GM18498 (cell line): ENCODE measurements around the gene CHKB.
A peak's percentile ranks its signal among the peaks of the same experiment; 100 is the strongest.

ENCODE experiments used
- ATAC-seq: cut with Tn5 transposase; IDR thresholded peaks from one replicate; pipeline ENCODE4 v1.9.1; 2021; ENCODE audit warnings: mild to moderate bottlenecking, moderate library complexity; ENCODE audit not compliant: unreplicated experiment

Gene CHKB

DNA sequence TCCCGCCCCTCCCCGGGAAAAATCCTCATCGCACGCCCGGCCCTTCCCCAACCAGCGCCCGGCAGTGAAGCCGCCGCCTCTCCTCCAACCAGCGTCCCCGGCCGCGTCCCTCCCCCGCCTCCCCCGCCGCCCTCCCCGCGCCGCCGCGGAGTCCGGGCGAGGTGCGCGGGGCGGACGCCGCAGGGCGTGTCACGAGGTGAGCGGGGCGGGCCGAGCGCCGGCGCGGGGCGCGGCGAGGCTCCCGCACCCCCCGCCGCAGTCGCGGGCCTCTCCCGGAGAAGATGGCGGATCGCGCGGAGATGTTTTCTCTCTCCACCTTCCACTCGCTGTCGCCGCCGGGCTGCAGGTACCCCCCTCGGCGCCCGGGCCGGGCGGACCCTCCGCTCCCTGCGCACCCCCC is 17.9 kb upstream of the CHKB start, which contains the start of gene MAPK8IP2:
Gene MAPK8IP2, plus strand, starts transcription at position 256 of the 400 bp plus-strand sequence. Its CDS starts 26 bp downstream, at position 282.
- no peak for ATAC-seq

DNA sequence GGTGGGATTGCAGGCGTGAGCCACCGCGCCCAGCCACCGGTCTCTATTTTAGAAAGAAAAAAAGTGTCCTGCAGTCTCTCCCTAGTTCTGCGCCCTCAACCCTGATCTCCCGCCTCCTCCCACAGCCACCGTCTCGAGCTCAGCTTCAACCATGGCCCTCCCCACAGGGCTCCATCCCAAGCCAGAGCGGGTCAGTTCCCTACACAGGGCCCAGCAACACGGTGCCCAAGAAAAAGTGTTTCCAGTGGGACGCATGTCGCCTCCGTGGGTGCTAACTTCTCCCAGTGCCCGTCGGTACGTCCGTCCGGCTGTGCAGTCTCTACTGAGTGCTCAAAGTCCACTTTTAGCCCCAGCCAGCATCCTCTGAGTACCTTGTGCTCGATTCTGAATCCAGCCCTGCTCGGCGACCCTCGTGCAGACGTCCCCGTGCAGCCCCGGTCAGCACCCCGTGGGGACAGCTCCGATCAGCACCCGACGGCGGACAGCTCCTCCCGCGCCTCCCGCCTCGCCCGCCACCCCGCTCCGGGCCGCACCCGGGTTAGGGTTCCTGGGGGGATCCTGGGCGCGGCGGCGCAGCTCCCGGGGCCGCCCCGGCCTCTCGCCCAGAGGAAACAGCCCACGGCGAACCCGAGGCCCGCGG is 17.3 kb upstream of the CHKB start:
- no peak for ATAC-seq

DNA sequence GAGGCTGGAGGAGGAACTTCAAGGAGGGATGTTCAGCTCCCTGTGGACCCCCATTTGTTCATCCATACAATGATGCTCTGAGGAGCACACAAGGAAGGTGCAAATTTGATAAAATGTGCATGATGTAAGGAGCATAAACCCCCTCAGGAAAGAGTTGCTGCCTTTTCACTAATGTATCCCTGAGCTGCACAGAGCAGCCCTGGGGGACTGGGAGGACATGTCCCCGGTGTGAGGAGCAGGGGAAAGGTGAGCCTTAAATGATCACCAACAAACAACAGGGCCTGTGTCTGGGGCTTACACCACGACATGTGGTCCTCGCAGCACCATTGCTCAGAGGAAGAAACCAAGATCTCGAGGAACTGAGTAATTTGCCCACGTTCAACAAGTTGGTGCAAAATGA is 14.4 kb upstream of the CHKB start:
- no peak for ATAC-seq

DNA sequence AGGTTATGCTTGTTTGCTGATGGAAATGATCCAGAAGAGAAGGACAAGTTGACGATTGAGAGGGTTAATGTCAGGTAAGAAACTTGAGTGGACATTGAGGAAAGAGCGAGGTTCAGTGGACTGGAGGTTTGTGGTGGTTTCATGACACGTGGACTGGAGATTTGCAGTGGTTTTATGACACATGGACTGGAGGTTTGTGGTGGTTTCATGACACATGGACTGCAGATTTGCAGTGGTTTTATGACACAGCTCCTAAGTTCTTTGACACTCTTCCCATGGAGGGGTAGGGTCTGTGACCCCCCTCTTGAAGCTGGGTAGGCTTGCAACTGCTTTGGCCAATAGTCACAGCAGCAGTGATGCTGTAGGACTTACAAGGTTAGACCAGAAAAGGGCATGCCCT is 12.5 kb upstream of the CHKB start:
- ATAC-seq, result no peak

DNA sequence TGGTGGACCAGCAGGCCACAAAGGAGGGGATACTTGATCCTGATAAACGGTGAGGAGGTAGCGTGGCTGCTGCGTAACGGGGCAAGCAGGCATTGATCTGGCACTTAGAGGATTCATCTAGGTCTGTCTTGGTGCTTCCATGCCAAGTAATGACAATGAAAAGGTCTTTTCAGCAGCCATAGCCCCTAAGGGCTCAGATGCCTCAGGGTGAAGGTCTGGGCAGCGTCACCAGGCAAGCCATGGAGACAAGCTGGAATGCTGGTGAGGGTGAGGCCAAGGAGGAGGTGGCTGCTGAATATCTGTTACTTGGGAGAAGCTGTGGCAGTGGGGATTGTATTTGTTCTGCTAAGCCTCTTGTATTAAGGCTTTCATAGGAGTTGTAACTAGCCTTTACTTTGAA is 4.8 kb upstream of the CHKB start:
- ATAC-seq, result no peak

DNA sequence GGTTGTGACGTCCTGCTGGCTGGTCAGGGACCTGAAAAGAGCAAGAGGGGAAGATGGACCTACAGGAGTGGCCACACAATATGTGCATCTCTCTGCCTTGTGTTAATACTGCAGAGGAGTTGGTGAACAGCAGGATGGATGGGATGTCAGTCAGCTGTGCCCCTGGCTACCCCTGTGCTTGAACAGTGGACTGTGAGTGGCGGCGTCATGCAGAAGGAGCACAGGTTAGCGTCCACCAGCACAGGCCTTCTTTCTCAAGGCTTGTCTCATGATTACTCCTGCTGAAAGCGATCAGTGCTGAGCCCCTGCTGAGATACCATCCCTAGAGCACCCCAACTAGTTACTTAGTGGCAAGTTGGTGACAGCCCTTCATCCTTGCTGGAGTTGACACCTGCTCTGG is 3.8 kb upstream of the CHKB start:
- no peak for ATAC-seq

DNA sequence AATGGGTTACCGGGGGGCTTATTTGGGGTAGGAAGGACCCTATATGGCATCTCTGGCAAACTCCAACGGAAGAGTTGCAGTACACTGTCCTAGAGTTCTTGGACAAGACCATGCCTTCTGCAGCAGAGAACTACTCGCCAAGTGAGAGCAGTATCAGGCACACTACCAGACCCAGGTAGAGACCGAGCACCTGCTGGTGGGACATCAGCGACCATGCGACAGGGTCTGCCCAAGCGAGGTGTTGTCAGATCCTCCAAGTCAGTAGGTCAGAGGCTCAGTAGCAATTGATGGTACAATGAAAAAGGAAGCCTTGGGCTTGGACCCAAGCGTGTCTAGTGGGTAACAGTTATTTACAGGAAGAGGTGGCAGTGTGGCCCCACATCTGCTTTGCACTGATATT is 3.1 kb upstream of the CHKB start:
- no peak for ATAC-seq

DNA sequence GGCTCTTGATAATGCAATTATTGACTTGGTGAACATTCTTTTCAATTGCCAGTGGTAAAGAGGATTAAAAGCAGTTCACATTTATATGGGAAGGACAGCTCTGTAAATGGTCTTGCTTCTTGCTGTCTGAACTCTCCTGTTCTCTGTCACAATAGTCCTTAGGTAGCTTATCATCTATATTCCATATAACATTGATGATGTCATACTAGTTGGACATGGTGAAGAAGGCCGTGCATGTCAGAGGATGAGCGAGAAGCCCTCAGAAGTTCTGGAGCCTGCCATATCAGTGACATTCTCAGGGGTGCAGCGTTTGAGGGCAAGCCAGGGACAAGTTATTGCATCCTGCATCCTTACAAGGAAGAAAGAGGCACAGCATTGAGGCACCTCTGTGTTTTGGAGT is 2.6 kb upstream of the CHKB start:
- ATAC-seq, result no peak

DNA sequence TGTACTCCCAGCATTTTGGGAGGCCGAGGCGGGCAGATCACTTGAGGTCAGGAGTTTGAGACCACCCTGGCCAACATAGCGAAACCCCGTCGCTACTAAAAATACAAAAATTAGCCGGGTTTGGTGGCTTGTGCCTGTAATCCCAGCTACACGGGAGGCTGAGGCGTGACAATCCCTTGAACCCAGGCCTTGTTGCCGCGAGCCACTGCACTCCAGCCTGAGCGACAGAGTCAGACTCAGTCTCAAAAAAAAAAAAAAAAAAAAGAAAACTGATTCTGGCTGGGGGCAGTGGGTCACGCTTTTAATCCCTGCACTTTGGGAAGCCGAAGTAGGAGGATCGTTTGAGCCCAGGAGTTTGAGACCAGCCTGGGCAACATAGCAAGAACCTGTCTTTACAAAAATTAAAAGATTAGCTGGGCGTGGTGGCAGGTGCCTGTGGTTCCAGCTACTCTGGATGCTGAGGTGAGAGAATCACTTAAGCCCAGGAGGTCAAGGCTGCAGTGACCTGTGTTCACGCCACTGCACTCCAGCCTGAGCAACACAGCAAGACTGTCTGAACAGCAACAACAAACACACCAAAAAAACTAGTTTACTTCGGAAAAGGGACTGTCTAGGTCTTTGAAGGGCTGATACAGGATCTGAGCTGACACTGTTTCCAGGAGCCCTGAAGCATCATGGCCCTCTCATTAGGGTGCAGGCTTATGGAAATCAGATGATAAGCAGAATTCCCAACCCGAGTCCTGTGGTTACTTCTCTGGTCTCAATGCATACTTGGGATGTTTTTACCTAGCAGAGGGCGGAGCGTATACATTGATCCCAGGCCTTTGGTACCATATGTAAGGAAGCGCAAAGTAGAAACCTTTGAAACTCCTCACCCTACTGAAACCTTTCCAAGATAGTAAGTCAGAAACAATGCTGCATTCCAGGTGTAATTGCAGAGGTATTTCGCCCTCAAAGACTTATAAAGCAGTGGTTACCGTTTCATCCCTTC is 1.8 kb upstream of the CHKB start:
- ATAC-seq, result no peak

DNA sequence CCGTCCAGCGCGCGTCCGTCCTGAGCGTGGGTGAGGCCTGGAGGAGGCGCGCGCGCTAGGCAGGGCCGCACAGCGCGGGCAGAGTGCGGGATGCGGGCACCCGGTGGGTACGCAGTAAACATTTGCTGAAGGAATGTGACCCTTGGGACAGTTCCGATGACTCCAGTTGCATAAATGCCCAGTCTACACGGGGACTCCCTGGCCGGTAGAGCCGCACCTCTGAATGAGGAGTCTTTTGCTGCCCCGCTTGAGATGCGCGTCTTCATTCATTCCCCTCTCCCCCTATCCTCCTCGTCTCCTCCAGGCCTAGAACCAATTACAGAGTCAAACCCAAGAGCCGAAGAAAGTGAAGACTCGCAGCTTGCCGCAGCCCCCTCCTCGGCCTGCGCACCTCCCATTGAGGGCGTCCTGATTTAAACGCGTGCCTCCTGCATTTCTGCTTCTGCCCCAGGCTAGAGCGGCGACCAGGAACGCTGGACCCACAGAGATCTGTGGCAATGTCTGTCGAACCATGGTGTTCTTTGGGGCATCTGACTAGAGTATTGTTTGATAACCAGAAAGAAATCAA is 729 bp upstream of the CHKB start:
- peak; percentile 39 for ATAC-seq

DNA sequence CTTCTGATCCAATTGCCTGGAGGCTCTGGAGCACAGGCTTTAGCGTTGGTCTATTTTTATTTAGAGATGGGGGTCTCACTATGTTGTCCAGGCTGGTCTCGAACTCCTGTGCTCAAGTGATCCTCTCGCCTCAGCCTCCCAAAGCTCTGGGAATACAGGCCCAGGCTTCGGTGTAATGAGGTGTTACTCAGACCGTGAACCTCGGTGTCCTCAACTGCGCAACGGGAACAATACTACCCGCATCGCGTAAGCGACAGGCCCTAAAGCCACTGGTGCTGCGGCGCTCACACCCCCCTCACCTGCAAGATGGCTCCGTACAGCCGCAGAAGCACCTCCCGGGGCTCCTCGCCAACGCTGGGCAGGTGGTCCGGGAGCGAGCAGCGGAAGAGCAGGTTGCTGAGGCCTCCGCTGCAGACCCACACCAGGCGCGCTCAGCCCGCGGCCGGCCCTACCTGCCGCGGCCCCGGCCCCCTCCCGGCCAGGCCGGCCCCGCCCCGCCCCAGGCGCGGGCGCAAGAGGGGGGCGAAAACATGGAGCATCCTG is 628 bp downstream of the CHKB start:
- peak; percentile 18 for ATAC-seq

DNA sequence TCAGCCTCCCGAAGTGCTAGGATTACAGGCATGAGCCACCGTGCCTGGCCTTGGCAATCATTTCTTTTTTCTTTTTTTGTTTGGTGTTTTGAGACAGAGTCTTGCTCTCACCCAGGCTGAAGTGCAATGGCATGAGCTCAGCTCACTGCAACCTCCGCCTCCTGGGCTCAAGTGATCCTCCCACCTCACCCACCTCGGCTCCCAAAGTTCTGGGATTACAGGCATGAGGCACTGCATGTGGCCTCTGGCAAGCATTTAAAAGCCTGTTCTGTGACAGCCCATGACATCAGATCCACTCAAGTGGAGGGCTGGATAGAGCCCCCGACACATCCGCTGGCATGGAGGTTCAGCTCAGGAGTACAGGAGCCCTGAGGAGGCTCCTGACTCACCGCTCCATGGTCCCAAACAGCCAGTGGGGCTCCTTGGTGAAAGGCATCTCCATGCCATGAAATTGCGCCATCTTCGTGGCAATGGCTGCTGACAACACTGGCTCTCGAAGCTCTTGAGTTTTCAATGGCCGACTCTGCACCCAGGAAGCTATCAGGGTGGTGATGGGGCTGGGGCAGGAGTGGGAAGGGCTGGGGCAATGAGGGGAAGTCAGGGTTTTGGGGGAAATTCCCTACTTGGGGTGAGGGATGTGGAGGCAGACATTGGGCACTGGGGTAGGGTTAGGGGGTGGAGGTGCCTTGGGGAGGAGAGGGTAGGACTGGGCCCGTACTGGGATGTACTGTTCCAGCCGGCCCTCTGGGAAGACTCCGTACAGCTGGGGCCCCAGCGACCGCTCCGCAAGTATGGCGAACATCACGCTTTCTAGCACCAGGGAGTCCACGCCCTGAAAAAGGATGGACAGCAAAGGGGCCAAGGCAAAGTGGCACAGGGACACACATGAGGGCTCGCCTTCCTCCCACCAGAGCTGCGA is 1.4 kb downstream of the CHKB start:
- ATAC-seq, result no peak

DNA sequence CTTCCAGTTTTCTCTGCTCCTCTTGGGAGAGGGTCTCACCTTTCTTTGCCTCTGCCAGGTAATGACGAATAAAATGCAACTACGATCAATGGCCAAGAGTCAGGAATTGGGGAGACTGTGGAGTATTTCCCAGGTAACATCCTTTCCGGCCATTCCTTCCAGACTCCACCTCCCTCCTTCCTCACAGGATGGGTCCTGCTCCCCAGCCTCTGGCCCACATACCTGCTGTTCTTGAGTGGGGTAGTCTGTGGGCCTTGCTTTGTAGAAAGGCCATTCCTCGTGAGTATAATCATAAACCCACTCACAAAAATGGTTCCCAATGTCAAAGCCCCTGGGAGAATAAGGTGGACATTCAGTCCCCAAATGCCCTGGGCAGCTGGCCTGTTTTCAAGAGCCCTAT is 2.9 kb downstream of the CHKB start:
- ATAC-seq, result no peak

DNA sequence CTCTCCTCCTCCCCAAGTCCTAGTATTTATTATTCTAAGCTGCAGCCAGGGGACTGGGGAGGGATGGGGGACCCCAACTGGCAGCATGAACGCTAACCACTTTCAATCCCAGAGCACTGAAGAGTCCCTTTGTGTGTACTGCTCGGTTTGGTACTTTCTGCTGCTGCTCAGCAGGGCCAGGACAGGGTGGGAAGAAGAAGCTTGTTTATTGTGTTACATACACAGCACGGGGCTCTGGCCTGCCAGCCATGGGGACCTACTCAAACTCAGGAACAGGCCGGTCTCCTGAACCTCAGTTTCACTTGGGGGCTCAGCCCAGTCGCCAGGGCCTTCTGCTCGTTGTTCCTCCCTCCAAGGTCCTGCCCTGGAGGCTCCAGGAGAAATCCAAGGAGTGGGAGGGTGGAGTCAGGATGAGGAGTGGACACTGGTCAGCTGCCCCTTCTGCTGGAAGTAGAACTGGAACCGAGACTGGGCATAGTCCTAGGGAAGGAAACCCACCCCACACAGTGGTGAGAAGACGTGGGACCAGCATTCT is 3.8 kb downstream of the CHKB start:
- no peak for ATAC-seq

DNA sequence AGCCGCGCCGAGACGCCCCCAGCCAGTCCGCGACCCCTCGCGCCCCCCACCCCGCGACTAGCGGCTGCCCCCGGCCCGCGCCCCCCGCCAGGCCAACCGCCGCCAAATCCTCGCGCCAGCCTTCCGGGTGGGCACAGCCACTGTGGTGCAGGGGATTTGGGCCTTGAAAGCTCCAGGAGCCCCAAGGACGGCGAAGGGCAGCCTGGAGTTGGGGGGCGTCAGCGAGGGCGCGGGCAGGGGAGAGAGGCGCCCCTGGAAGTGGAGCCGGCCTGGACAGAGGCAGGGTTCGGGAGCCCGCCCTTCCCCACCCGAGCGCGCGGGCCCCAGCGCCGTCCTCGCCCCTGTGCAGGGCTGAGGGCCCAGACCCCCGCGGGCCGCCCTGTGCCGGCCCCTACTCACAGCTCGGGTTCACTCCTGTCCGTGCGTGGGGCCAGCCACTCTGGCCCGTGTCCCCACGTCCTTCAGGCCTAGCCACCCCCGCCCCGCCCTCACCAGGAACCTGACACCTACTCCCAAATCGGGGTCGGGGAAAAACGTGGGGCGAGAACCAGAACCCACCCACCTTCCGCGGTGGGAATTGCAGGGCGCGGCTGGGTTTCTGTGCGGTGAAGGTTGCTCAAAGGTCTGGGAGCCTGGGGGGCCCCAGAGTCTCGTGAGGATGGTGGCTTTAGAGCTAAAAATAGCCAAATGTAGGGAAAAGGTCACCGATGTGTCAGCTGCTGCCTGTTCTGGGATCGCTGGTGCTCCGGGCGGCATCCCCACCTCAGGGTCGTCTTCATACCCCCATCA is 4.5 kb downstream of the CHKB start, which contains the start of gene CPT1B:
Gene CPT1B, minus strand, starts transcription at position 441 of the 789 bp plus-strand sequence. CDS start 512 bp downstream, outside the sequence.
- no peak for ATAC-seq

DNA sequence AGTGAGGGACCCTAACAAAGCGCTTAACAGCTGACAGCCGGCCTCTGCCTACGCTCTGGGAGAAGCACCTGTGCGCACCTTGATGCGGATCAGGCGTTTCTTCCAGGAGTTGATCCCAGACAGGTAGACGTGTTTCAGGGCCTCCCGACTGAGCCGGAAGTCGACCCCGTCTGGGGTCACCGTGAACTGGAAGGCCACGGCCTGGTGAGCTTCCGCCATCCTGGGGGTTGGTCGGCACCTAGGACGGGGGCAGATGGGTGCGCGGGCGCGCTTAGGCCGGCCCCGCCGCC is 5.0 kb downstream of the CHKB start:
- ATAC-seq, result no peak

DNA sequence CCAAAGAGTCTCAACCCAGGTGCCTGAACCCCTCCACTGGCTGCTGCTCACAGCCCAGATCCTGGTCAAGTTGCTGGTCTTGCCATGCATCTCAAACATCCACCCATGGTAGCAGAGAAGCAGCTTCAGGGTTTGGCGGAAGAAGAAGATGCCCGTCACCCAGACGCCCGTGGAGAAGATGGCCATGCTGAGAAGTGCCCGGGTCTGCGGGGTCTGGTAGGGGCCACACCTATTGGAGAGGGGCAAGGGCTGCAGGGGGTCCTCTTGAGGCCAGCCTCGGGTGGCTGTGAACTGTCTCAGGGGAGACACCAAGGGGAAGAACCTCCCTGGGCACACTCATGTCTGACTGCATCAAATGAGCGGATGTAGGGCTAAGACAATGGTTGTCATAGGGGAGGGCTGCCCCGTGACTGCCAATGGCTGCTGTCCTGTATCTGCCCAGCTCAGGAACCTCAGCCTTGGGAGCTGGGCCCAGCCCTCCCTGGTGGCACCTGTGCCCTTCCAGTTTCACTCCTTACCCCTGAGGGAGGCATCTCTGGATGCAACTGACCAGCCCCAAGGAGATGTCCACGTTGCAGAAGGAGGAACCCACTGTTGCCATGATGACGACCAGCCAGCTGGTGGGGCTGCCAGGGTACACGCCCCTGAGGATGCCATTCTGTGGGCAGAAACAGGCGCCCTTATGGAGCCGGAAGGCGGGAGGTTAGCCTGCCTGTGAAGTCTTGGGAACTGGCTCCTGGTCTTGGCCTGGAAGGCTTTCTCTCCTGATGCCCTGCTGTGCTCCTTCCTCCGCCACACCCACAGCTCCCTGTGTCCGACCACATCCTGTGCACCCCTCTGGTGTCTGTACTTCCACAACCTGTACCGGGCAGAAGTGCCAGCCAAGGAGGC is 5.6 kb downstream of the CHKB start:
- ATAC-seq, result no peak

DNA sequence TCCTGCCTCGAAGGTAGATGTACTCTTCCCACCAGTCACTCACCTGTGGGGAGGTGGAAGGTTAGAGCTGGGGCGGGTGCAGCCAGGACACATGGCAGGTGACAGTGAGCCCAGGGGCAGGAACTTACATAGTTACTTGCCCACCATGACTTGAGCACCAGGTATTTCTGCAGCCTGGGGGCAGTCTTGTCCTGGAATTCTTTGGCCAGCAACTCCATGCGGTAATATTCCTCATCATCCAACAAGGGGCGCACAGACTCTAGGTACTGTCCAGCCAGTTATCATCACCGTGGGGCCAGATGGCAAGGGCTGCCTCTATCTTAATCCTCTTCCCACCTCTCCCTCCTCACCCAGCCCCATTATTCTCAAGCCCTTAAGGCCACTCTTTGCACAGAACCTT is 6.6 kb downstream of the CHKB start:
- no peak for ATAC-seq
